ENCODE results near the gene FBXO3. TPM values are rescaled to one million over a fixed set of nuclear protein-coding genes. Genes with fewer than 3 reads are reported as not detected.
"Not testable (repeated sequence)": the region's sequence is repeated elsewhere in the genome, so short reads cannot be mapped to it uniquely, and the experiment has no call there.

Gene FBXO3
- total and polyA plus RNA-seq, 2 of the 8 experiments (the other 6 are each of a cell fraction or from before 2014, with no cell fraction given): 15.9 to 25.7 TPM

DNA sequence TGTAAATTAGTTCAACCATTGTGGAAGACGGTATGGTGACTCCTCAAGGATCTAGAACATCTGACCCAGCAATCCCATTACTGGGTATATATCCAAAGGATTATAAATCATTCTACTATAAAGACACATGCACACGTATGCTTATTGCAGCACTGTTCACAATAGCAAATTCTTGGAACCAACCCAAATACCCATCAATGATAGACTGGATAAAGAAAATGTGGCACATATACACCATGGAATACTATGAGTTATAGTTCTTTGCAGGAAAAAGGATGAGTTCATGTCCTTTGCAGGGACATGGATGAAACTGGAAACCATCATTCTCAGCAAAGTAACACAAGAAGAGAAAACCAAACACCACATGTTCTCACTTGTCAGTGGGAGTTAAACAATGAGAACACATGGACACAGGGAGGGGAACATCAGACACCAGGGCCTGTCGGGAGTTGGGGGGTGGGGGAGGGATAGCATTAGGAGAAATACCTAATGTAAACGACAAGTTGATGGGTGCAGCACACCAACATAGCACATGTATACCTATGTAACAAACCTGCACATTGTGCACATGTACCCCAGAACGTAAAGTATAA lies 45.2 kb downstream of the FBXO3 start:
- H3K9ac ChIP-seq (replicated peaks in 1 of 4; ENCODE audit: extremely low read depth in 1 of 4, low read depth in 3 of 4, low read length in 3 of 4); H4K5ac ChIP-seq (ENCODE audit: insufficient read length, low read depth, low read length); H4K91ac ChIP-seq (replicated peaks; ENCODE audit: insufficient read length, low read length); H3K79me1 ChIP-seq (ENCODE audit: low read depth, low read length); H3K23me2 ChIP-seq (ENCODE audit: low read depth, low read length); H3K9me3 ChIP-seq (ENCODE audit: insufficient read depth in 2 of 2, low read depth in 1 of 2, low read length in 1 of 2); H3K18ac ChIP-seq (ENCODE audit: extremely low read depth, low read length); H2BK12ac ChIP-seq (ENCODE audit: low read depth, low read length); H3K23ac ChIP-seq (ENCODE audit: insufficient read length); H2BK120ac ChIP-seq (replicated peaks; ENCODE audit: low read depth, low read length); DNase-seq (ENCODE audit: low read depth in 1 of 2, low spot score in 2 of 2); H4K8ac ChIP-seq (ENCODE audit: extremely low read depth, insufficient read depth, low read length); H3K4me1 ChIP-seq (replicated peaks in 1 of 4; ENCODE audit: control insufficient read depth in 3 of 4, insufficient read depth in 4 of 4, low read length in 3 of 4); H3K56ac ChIP-seq (replicated peaks; ENCODE audit: insufficient read length, low read depth, low read length); H2BK15ac ChIP-seq (ENCODE audit: low read length); H2AK5ac ChIP-seq (ENCODE audit: low read depth, low read length); CTCF ChIA-PET (ENCODE audit: partially characterized antibody); H2AFZ ChIP-seq (ENCODE audit: low read length); H2BK5ac ChIP-seq (ENCODE audit: low read depth, low read length); H3K14ac ChIP-seq (ENCODE audit: insufficient read length); H2BK20ac ChIP-seq (ENCODE audit: low read length); FAIRE-seq; H3K4me3 ChIP-seq (ENCODE audit: extremely low read depth in 1 of 4, insufficient read depth in 2 of 4, low read depth in 3 of 4, low read length in 4 of 4); H3K4ac ChIP-seq (replicated peaks; ENCODE audit: insufficient read length, low read depth, low read length); POLR2A ChIA-PET (ENCODE audit: partially characterized antibody); H3K36me3 ChIP-seq (ENCODE audit: control insufficient read depth in 2 of 4, insufficient read depth in 4 of 4, low read length in 3 of 4); H3K27ac ChIP-seq (ENCODE audit: low read depth, low read length); H3K4me2 ChIP-seq (ENCODE audit: insufficient read depth in 1 of 2, low read depth in 2 of 2, low read length in 2 of 2); H3K27me3 ChIP-seq (replicated peaks in 1 of 4; ENCODE audit: control insufficient read depth in 3 of 4, extremely low read depth in 1 of 4, insufficient read depth in 3 of 4, low read length in 3 of 4): not testable (repeated sequence)
- H3K79me2 ChIP-seq (ENCODE audit: control insufficient read depth in 1 of 2, insufficient read depth in 2 of 2, low read length in 2 of 2): peaks cover 2 to 42% of the 10 kb centered on the region in 2 experiments; a peak in 3 of 4 replicates
- 92% methylated on average over 5 of the region's 5 CpGs; no CpG with 5 or more reads in 1 of the 2 experiments for WGBS, 2 experiments (ENCODE audit: extremely low coverage in 1 of 2, insufficient coverage in 1 of 2, insufficient read length in 1 of 2, insufficient replicate concordance in 2 of 2, low coverage in 1 of 2, low lambda C conversion rate in 2 of 2, missing lambda C conversion rate in 1 of 2)
- peaks cover 3 to 15% of the 10 kb centered on the region in 2 experiments for H4K20me1 ChIP-seq (replicated peaks in 1 of 2; ENCODE audit: control insufficient read depth in 1 of 2, insufficient read depth in 2 of 2, low read length in 2 of 2)

GRCh38 chr11:33727539-33727938 lies 46.8 kb downstream of the FBXO3 start:
- H3K9me3 ChIP-seq (ENCODE audit: insufficient read depth in 2 of 2, low read depth in 1 of 2, low read length in 1 of 2); H2BK20ac ChIP-seq (ENCODE audit: low read length); H3K4me1 ChIP-seq (replicated peaks in 1 of 4; ENCODE audit: control insufficient read depth in 3 of 4, insufficient read depth in 4 of 4, low read length in 3 of 4); H3K56ac ChIP-seq (replicated peaks; ENCODE audit: insufficient read length, low read depth, low read length); H4K20me1 ChIP-seq (replicated peaks in 1 of 2; ENCODE audit: control insufficient read depth in 1 of 2, insufficient read depth in 2 of 2, low read length in 2 of 2); H3K14ac ChIP-seq (ENCODE audit: insufficient read length); H4K5ac ChIP-seq (ENCODE audit: insufficient read length, low read depth, low read length); H3K23ac ChIP-seq (ENCODE audit: insufficient read length); H2BK5ac ChIP-seq (ENCODE audit: low read depth, low read length); H3K4me2 ChIP-seq (ENCODE audit: insufficient read depth in 1 of 2, low read depth in 2 of 2, low read length in 2 of 2); H2AK5ac ChIP-seq (ENCODE audit: low read depth, low read length); H3K27me3 ChIP-seq (replicated peaks in 1 of 4; ENCODE audit: control insufficient read depth in 3 of 4, extremely low read depth in 1 of 4, insufficient read depth in 3 of 4, low read length in 3 of 4); H2BK120ac ChIP-seq (replicated peaks; ENCODE audit: low read depth, low read length); FAIRE-seq; H2AFZ ChIP-seq (ENCODE audit: low read length); H3K23me2 ChIP-seq (ENCODE audit: low read depth, low read length); DNase-seq (ENCODE audit: low read depth in 1 of 2, low spot score in 2 of 2); H3K18ac ChIP-seq (ENCODE audit: extremely low read depth, low read length); H3K79me1 ChIP-seq (ENCODE audit: low read depth, low read length); H3K4ac ChIP-seq (replicated peaks; ENCODE audit: insufficient read length, low read depth, low read length); POLR2A ChIA-PET (ENCODE audit: partially characterized antibody); H4K91ac ChIP-seq (replicated peaks; ENCODE audit: insufficient read length, low read length); H2BK15ac ChIP-seq (ENCODE audit: low read length); H3K36me3 ChIP-seq (ENCODE audit: control insufficient read depth in 2 of 4, insufficient read depth in 4 of 4, low read length in 3 of 4); H4K8ac ChIP-seq (ENCODE audit: extremely low read depth, insufficient read depth, low read length); H3K9ac ChIP-seq (replicated peaks in 1 of 4; ENCODE audit: extremely low read depth in 1 of 4, low read depth in 3 of 4, low read length in 3 of 4); H2BK12ac ChIP-seq (ENCODE audit: low read depth, low read length); H3K27ac ChIP-seq (ENCODE audit: low read depth, low read length); H3K4me3 ChIP-seq (ENCODE audit: extremely low read depth in 1 of 4, insufficient read depth in 2 of 4, low read depth in 3 of 4, low read length in 4 of 4): not testable (repeated sequence)
- CTCF ChIA-PET (ENCODE audit: partially characterized antibody): interaction anchor here (1.0 to 1.1 kb wide), 2 partner anchors 9 to 12 kb away, joined by 3 to 4 read pairs; no protein-coding TSS in a partner anchor
- H3K79me2 ChIP-seq (ENCODE audit: control insufficient read depth in 1 of 2, insufficient read depth in 2 of 2, low read length in 2 of 2): peaks cover 0 to 35% of the 10 kb centered on the region in 2 experiments; a peak in 2 of 4 replicates
- WGBS, 2 experiments (ENCODE audit: extremely low coverage in 1 of 2, insufficient coverage in 1 of 2, insufficient read length in 1 of 2, insufficient replicate concordance in 2 of 2, low coverage in 1 of 2, low lambda C conversion rate in 2 of 2, missing lambda C conversion rate in 1 of 2): 100% methylated on average over 1 of the region's 1 CpG; no CpG with 5 or more reads in 1 of the 2 experiments

All from H1 (cell line).